Measurements from ENCODE around the gene EZH1.
A peak's percentile ranks its signal among the peaks of the same experiment; 100 is the strongest.

Gene EZH1

DNA sequence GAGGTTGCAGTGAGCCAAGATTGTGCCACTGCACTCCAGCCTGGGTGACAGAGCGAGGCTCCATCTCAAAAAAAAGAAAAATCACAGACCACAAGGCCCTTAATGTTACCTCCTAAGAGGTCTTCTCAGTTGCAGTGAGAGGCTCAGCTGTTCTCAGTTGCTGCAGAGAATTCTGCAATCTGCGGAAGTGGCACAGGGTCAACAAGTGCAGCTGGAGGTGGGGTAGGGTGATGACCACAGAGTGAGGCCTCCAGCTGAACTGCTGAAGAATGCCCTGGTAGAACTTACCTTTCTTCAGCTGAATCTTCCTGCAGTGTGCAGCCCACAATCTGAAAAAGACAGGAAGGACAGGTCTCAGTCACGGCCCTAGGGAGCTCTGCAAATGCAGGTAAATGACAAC, 36.3 kb downstream of the EZH1 start:
- no peak for DNase-seq

DNA sequence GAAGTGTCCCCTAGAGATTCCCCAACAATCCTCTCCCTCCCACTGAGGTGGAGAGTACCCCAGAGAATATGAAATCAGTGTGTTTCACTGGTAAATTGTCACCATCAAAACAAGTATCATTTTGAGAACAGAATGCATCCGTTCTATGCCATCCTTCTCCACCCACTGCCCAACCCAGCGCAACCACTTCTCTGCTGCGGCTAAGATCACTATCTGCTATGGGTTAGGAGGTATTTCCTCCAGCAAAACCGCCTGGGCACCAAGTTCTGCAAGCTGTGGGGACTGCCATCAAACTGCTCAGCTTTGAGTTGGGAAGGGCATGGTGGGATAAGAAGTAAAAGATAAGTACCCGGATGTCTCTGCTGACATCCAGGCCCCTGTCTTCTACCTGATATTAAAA, 38.1 kb downstream of the EZH1 start:
- DNase-seq = no peak

GRCh38 chr17:42704837-42705494, 39.9 kb downstream of the EZH1 start:
- no peak for DNase-seq

DNA sequence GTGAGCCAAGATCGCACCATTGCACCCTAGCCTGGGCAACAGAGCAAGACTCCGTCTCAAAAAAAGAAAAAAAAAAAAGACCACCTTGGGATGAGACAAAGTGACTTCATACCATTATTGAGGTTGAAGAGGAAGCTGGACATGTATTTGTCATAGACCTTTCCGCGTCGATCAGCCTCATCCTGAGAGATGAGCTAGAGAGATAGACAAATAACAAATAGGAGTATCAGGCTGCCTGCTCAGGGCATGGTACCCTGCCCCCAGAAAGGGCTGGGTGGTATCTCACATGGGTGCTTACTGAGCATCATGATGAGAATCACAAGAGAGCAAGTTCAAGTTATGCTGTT, 40.4 kb downstream of the EZH1 start:
- DNase-seq = no peak

- no peak for DNase-seq
These were observed 42.4 kb downstream of the EZH1 start for GRCh38 chr17:42702446-42702845.

GRCh38 chr17:42700586-42701289, 44.1 kb downstream of the EZH1 start:
- no peak for DNase-seq

- no peak for DNase-seq
These were observed 45.5 kb downstream of the EZH1 start for GRCh38 chr17:42699415-42699740.

DNA sequence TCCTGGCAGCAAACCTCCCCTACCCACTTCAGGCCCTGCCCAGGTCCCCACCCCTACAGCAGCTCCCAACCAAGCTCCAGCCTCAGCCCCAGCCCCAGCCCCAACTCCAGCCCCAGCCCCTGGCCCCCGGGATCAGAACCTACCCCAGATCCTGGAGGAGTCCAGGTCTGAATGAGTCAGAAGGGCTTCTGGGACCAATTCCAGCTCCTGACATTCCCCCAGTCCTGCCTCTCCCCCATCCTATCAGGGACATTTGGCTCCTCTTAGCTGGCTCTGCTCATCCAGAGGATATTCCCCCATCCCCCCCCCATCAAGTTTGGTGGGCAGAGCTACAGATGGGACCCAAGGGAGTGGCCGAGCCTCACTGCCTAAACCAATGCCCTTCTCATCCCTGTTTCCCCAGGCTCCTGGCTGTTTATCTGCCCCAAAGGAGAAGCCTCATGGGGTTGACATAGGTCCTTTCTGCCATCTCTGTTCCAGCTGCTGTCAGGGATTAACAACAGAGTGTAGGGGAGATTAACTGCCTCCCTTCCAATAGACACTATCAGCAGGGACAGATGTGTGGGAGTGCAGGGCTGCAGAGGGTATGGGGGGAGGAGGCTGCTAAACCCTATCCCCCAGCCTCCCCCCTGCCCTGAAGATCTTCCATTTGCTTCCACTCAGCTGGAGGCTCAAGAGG, 46.0 kb downstream of the EZH1 start:
- peak in 2 of 3 experiments; percentile 8 to 27 for DNase-seq

DNA sequence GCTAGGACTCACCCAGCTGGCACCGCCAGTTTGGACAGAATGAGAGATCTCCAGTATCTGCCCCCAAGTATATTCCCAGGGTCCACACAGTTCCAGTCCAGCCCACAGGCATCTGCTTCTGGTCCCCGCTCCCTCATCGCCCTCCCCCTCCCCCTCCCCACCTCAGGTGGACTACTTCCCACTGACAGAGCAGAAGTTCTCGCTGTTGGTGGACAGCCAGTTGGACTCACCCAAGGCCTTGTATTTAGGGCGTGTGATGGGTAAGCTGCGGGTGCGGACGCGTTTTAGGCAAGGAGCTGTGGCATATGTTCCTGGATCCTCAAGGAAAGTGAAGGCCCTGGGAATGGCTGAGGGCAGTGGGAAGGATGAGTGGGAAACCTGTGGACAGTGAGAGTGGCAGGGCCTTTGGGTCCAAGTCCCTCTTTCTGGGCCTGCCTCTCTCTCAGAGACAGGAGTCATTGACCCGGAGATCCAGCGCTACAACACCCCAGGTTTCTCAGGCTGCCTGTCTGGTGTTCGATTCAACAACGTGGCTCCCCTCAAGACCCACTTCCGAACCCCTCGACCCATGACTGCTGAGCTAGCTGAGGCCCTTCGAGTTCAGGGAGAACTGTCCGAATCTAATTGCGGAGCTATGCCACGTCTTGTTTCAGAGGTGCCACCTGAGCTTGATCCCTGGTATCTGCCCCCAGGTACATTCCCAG, 47.6 kb downstream of the EZH1 start:
- no peak for DNase-seq

GRCh38 chr17:42695500-42695899, 49.3 kb downstream of the EZH1 start:
- DNase-seq = no peak

- DNase-seq = no peak
These were observed 50.3 kb downstream of the EZH1 start for GRCh38 chr17:42694524-42694923.

DNA sequence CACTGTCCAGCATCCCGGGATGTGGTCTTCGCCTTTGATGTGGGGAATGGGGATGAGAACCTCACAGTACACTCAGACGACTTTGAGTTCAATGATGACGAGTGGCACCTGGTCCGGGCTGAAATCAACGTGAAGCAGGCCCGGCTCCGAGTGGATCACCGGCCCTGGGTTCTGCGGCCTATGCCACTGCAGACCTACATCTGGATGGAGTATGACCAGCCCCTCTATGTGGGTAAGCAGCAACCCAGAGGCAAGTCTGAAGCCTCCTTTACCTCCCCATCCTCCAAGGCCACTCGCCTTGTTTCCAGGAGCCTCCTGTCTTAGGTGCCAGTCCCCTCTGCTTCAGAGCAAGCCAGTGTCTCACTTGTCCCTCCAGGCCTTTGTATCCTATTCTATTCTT, 52.4 kb downstream of the EZH1 start:
- DNase-seq = no peak

- no peak for DNase-seq
These were observed 53.8 kb downstream of the EZH1 start for GRCh38 chr17:42691021-42691545.

DNA sequence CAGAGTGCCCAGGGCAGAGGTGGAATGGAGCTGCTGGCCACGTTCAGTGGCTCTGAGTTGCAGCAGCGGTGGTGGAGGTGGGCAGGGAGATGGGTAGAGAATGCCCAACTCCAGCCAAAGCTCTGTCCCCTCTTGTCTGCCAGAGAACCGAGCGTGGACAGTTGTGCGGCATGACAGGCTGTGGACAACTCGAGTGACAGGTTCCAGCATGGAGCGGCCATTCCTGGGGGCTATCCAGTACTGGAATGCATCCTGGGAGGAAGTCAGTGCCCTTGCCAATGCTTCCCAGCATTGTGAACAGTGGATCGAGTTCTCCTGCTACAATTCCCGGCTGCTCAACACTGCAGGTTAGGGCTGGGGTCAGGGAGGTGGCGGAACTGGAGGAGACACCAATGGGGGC, 54.2 kb downstream of the EZH1 start:
- DNase-seq = no peak

- DNase-seq = no peak
These were observed 57.0 kb downstream of the EZH1 start for GRCh38 chr17:42687707-42688320.

- DNase-seq = no peak
These were observed 58.2 kb downstream of the EZH1 start for GRCh38 chr17:42686520-42687128.

GRCh38 chr17:42685831-42686230, 59.0 kb downstream of the EZH1 start:
- DNase-seq = no peak

GRCh38 chr17:42684929-42685556, 59.8 kb downstream of the EZH1 start:
- DNase-seq = no peak

GRCh38 chr17:42683407-42684034, 61.3 kb downstream of the EZH1 start:
- DNase-seq = no peak

DNA sequence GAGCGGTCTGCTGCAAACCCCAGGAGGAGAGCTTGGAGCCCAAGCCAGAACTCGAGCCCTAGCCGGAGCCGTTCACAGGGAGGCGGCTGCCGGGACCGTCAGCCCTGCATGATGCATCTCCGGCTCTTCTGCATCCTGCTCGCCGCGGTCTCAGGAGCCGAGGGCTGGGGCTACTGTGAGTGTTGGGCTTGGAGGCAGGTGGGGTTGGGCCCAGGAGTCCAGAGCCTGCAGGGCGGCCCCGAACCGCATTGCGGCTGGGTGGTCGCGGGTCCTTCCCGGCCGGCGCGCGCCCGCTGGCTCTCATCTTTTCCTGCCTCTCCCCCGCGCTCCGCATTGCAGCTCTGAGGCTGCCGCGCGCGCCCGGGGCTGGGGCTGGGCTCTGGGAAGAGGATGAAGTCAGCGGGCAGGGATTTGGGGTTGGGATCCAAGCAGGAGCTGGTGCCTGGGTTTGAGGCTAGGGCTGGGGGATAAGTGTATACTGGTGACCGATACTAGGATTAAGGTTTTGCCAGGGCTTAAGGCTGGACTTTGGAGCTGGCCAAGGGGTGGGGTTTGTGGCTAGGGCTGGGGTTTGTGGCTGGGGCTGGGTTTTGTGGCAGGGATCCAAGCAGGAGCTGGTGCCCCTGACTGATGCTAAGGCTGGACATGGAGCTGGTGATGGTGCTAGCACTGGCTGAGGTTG, 62.0 kb downstream of the EZH1 start:
- DNase-seq = peak; percentile 49 to 79 (median 79)

Data from NCI-H1417 (cell line).